Measurements from ENCODE around the gene CCDC136.

The CCDC136 gene

DNA sequence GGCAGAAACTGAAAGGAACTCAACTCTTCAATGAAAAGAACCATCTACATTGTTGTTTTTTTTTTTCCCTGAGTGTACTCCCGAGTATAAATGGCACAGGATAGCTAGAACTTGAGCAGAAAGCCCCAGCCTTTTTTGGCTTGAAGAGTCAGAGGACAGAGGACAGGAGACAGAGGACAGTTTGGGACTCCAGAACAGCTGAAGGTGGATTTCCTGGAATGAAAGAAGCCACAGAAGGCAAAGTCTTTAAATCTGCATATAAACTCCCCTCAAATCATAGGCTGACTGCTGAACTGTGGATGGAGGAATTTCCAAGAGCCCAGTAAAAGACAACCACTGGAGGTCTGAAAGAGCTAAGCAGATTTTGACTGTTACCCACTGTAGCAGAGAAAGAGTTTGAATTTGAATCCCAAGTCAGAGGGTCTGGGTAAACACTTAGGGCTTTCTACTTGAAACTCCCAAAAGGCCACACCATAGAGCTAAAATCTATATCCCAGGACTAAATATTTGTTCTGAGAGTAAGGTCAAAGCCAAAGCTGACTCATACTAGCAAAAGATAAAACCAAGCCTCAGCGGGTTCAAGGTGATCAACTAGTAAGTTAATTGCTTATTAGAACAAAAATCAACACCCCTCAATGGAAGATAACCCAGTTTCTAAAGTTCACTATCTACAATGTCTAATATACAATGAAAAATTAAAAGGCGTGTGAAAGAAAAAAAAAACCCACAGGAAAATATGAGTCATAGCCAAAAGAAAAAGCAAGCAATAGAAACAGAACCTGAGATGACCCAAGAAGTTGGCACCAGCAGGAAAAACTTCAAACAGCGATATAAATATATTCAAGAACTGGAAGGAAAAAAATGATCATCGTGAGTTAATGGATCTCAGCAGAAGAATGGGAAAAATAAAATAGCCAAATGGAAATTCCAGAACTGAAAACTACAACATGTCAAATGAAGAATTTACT is 14.3 kb upstream of the CCDC136 start:
- DNase-seq: no peak

DNA sequence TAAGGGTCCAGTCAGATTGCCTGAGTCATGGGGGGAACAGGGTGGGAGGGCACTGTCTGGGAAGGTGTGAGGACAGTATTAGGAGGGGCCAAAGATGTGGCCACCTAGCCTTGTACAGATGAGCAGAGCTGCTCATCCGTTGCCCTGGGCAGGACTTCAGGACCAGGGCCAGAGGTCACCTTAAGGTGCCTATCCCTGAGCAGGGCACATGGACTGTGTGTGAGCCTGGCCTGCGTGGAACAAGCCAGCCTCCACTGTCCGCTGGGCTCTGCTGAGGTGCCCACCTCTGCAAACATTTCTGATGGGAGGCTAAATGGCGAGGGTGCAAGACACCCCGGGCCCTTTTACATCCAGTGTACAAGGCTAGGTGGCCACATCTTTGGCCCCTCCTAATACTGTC is 12.8 kb upstream of the CCDC136 start:
- DNase-seq: no peak

DNA sequence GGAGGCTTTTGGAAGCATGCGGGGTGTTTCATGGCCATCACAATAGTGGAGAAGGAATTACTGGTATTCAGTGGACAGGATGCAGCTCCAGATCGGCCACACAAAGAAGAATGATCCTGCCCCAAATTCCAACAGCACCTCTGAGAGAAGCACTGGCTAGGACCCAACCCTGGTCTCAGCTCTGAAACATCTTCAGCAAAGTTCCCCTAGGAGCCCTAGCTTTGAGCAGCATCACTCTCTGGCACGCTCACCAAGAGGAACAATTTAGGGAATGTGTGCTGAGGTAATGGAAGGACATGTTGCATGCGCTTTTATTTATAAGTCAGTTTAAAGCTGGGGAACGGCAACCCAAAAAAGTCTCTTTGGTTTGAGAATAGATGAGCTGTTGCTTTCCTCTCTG is 10.6 kb upstream of the CCDC136 start:
- no peak for DNase-seq

DNA sequence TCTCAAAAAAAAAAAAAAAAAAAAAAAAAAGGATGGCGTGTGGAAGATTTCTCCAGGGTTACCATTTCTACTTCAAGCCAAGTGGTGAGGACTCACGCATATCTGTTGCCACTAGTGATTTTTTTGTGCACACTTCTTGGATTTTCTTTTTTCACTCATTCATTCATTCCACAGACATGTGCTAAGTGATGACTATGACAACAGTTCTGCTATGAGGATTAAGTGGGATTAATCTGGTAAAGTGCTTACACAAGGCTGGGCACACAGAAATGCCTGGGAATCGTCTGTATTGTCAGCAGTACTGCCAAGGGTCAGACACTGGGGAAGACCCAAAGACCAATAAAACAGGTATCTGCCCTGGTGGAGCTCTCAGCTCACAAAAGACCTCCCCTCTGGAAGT is 9.9 kb upstream of the CCDC136 start:
- peak; percentile 62 for DNase-seq

DNA sequence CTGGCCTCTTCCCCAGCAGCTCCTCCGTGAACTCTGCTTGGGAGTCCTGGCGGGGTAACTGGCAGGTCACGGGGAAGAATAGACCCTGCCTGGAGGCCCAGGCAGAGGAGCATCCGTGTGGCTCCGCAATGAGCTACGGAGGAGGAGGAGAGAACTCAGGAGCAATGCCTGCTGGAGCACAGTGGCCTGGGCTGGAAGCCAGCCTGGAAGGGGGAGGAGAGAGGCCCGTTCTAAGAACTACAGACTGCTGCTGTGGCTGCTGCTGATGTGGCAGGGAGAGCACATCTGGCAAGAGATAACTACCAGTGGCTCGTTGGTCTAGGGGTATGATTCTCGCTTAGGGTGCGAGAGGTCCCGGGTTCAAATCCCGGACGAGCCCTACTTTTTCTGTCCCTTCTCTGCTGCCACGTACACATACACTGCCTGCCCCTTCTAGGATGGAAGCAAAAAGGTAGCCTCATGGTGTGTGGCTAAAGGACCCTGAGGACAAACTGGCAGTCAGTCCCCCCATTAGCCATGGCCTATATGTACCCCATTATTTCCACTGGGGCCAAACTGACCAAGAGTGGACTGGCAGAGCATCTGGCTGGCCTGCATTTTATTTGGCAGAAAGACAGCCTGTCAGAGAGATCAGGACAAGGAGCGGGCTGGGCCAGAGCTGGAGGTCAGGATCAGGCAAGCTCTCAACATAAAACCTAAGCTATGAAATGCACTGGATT is 8.5 kb upstream of the CCDC136 start:
- peak; percentile 40 for DNase-seq

DNA sequence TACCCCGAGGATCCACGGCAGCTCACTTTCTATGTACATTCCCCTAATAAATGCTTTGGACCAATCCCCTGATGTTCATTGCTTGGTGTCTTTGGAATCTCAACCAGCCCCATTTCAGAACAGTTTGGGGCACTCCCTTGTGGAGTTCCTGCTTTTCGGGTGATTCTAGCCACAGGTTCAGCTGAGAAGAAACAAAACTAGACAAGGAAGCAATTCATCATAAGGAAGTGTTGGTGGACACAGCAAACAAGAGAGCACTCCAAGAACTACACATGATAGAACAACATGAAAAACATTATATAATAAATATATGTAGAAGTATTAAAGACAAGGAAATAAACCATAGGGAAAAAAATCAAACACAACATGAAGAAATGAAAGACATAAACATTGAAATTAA is 6.0 kb upstream of the CCDC136 start:
- DNase-seq: no peak

DNA sequence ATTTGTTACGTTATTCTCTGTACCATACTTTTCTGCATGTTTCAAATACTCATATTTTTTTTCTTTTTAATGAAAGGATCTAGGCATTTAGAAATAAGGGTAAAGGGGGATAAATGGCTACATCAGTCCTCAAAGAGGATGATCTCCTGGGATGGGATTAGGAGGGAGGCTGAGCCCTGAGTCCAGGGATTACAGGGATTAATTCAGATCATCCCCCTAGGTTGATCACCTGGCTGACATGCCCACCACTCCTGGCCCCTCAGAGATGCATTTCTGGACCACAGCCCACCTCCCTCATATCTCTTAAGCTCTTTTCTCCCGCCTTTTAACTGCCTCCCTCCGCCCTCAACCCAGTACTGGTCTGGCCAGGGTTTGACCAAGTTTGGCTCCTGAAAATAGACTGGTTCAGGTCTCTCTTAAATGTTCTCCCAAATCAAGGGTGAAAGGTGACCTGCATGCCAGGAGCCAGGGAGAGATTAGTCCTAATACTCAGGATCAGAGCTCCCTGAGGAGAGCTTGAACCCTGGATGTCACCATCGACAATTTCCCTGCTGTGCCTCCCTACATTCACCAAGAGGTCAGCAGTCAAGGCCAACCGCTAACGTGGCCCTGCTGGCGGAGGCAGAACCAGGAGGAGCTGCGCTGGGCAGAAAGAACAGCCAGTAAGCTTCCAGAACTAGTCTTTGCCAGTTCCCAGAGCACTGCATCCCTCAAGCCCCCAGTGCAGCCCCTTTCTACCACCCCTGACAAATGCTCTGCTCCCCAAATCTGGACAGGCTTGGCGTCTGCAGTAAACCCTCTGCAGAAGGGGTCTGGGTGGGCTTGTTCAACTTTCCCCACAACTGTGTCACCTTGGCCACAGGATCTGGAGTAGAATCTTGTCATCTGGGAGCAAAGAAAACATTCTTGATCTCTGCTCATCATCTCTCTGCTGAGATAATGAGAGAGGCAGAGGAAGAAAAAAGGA is 3.0 kb upstream of the CCDC136 start:
- DNase-seq: peak; percentile 94

DNA sequence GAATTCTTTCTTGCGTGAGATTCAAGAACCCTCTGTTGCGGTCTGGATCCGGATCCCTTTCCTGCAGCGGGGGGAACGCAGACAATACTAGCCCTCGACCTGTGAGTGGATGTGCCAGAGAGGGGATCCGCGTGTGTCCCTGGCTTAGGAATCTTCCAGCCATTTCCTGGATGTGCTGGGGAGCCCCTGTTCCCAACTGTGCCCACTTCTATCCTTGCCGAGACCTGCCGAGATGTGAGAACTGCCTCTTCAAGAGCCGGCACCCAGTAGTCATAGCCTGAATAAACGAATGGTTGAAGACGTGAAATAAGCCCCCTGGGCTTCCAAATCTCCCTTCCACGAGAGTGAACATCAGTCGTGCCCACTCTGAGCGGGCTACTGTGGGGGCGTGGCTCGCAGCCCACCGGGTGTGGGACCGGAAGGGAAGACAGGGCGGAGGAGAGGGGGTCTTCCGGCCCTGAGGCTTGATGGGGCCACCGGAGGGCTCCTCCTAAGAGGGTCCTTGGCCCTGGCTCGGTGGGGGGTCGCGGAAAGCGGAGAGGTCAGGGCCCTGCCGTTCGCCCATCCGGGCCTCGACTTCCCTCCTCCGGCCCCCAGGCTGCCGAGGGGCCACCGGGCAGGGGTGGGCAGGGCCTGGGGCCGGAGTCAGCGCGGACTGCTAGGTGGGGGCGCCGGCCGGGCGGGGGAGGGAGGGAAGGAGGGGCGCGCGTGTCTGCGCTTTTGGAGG is 1.3 kb upstream of the CCDC136 start:
- no peak for DNase-seq

DNA sequence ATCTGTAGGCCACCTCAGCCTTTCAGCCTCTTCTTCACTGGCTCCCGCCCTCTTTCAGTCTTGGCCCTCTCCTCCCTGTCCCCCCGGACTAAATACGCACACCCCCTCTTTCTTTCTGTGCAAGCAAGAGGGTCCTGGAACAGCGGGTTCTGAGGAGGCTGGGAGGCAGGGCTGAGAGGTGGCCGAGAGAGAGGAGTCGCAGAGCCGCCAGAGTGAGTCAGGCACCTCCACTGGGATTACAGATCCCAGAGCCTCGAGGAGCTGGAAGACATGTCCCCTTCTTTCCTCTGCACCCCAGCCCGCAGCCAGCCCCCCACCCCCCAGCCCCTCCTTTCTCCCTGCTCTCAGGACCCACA is 182 bp downstream of the CCDC136 start:
- peak; percentile 17 for DNase-seq

DNA sequence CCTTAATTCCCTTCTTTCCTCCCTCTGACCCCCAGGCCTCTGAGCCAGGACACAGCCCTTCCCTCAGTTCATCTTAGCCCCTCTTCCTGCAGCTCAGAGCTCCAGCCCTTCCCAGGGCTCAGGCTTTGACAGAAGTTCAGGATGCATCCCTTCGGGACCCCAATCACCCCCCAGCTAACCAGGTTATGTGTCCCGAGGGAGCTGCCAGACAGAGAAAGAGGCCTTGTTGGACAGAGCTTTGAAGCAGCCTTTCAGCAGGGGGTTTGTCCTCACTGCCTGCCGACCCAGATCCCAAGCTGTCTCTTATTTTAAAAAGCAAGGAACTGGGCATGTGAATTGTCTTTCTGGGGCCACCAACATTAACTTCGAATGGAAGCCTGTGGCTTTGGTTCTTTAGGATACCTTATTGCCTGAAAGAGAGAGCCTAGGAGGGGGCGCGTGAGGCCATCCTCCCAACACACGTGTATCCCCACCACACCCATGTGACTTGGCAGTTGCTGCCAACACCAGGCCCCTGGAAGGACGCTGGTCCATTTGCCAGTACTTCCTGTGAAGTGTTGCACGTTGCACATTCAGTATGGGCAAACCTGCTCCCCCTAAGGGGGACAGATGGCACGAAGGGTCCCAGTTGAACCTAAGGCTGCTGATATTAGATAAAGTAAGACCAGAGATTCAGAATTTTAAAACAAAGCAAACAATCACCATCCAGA is 858 bp downstream of the CCDC136 start:
- DNase-seq: peak; percentile 57

DNA sequence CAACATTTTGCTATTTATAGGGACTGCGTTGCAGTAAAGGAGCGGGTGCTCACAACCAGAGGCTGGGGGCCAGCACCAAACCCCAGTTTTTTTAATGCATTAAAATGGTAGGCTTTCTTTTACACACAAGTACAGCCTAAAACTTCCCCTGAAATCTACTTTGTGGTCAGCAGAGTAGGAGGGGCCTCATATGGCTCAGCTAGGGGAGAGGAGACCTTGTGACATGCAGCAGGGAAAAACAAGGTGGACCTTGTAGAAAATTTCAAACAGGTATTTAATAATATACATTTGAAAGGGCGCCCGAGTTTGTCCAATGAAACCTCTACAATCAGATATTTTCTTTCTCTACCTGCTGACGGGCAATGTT is 1.4 kb downstream of the CCDC136 start:
- no peak for DNase-seq

DNA sequence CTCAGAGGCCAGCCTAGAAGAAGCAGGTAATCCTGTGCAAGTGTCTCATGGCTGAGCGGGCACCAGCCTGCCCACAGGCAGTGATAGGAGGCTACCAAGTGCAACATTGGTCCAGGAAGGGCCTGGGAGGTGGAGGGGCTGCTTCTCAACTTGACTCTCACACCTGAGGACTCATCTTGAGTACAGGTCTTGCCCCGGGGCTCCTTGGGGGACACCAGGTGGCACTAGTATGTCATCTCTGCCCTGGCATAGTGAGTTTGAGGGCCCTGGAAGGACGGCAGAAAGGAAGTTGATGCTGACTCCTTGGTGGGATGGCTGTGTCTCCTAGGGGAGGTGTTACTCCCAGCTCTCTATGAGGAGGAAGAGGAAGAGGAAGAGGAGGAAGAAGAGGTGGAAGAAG is 2.3 kb downstream of the CCDC136 start:
- peak; percentile 10 for DNase-seq

DNA sequence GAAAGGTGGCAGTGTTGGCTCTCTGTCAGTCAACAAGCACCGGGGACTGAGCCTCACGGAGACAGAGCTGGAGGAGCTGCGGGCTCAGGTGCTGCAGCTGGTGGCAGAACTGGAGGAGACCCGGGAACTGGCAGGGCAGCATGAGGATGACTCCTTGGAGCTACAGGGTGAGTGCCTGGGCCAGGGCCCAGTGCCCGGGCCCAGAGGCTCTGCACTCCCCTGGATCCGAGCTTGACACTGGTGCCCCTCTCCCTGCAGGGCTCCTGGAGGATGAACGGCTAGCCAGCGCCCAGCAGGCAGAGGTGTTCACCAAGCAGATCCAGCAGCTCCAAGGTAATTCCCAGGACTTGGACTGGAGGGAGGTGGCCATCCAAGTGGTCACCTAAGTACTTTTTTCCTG is 2.7 kb downstream of the CCDC136 start:
- no peak for DNase-seq

DNA sequence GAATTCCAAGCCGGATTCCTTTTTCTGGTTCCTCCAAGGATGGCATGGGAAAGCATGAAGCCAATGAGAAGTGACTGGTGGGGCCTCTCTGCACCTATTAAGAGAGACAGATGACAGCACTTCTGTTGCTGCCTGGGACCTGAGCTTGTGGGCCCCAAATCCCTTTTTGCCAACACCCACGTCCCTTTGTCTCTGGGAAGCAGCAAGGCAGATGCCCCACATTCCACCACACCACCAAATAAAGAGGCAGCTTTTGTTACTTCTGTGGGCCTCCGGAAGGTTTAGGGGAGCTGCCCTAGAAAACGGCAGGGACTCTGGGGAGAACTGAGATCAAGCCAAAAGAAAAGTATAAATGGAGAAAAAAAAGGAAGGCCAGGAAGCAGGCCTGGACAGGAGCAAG is 3.4 kb downstream of the CCDC136 start:
- DNase-seq: no peak

DNA sequence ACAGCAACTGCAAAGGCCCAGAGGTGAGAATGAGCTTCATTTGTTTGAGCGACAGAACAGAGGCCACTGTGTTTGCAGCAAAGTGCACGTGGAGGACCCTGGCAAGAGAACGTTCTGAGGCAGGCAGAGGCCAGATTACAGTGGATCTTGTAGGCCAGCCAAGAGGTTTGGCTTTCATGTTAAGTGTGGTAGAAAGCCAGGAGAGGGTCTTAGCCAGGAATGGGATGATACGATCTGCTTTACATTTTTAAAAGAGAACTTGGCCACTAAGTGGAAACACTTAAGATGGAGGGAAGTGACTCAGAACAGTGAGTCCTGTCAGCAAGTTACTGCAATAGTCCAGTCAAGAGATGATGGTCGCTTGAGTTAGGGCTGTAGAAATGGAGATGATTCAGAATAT is 4.6 kb downstream of the CCDC136 start:
- DNase-seq: no peak

DNA sequence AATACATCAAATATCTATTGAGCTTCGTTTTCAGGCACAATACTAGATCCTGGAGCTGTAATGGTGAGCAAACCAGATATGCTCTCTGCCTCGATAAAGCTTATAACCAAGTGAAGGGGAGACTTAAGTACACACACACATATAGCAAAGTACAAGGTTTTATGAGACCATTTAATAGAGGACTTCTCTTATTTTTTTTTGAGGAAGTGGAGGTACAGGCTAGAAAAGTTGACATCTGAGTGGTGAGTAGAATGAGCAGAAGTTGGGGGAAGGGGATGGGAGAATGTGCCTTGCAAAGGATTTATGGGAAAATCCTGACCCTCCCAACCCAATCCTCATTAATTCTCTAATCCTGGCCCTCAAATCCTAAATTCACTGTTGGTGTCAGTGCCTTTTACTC is 7.7 kb downstream of the CCDC136 start:
- DNase-seq: peak; percentile 41

DNA sequence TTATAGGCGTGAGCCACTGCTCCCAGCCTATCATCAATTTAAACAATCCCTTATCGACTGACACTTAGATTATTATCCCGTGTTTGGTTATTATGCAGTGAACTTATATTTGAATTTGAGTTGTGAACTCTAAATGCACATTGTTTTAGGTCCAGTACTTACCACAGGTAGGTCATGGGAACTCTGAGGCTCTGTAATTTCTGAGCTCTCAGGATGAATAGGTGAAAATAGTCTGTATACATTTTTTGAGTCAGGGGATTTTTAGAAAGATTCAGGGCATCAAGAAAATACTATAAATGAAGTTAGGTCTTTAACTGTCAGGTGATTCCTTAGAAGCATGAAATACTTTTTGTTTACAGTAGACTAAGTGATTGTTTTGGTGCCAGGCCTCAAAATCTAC is 8.8 kb downstream of the CCDC136 start:
- no peak for DNase-seq

DNA sequence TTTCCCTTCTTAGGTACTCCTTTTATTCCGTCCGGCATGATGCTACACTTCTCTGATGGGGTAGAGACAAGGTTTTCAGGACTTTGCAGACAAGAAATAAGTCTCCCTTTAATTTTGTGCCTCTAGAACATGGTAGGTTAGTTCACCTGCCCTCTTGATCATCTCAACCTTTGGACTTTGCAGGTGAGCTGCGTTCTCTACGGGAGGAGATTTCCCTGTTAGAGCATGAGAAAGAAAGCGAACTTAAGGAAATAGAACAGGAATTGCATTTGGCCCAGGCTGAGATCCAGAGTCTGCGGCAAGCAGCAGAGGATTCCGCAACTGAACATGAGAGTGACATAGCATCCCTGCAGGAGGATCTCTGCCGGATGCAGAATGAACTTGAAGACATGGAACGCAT is 9.2 kb downstream of the CCDC136 start:
- no peak for DNase-seq

DNA sequence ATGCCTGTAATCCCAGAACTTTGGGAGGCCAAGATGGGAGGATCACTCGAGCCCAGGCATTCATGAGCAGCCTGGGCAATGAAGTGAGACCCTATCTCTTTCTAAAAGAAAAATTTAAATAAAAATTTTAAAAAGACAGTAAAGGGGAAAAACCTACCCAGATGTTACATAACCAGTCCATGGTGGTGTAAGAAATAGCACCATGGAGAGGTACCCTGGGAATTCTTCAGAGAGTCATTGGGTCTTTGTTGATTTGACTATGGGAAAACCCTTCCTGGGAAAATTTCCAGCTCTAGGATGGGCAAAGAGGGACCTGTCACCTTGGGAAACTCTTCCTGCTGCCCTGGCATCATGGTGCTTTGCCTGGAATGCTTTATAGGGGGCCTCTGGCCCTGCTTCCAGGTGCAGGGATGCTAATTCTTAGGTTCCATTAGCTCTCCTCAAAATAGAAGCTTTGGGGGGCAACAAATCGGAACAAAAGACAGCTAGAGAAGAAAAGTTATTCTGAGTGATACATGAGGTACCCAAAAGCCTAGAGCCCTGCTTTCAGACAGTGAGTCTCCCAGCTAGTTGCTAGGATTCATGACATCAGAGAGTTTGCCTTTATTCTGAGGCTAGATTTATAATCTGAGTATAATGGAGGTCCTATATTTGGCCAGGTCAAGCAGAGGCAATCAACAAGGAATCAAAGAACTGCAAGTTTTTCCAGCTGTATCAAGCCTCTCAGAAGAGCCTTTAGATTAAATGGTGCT is 10.1 kb downstream of the CCDC136 start:
- DNase-seq: no peak

DNA sequence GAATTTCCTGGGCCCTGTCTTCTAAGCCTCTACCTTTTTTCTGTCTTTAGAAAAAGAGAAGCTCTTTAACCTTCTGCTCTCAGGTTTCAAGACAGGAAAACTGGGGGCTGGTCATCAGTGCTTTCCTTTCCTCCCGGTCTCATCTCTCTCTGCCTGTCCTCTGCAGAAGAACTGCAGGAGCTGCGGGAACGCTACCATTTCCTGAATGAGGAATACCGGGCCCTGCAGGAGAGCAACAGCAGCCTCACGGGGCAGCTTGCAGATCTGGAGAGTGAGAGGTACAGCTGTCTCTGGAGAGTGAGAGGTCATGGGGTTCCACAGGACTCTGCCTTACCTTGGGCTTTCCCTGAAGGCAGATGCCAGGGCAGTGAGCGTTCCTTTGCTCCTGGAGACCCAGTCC is 12.7 kb downstream of the CCDC136 start:
- DNase-seq: no peak

DNA sequence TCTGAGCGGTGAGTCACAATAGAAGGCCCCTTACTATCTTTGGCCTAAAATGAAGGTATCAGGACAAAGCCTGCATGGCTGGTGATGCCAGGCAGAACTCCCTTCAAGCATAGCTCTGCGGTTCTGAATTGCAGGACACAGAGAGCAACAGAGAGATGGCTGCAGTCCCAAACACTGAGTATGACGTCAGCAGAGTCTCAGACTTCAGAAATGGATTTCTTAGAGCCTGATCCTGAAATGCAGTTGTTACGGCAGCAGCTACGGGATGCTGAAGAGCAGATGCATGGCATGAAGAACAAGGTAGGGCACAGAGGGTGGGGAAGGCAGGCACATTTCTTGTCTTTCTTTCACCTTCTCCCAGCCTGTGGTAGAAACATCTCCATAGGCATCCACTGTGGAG is 13.5 kb downstream of the CCDC136 start:
- no peak for DNase-seq
